Epithelial cell of proximal tubule (primary cell): Measurements from ENCODE around the gene GLI3. TPM values are rescaled to one million over a fixed set of nuclear protein-coding genes. Genes with fewer than 3 reads are reported as not detected.

Source experiments
- DNase-seq: peaks from one replicate; pipeline ENCODE4 v3.0.0-alpha.2; 2011; ENCODE audit warnings: low read depth
- H3K4me3 ChIP-seq: 2 replicates; pipeline ENCODE4 v1.5.1; 2011; ENCODE audit warnings: low read depth, mild to moderate bottlenecking, low read length
- total RNA-seq: library from RNA; depleted of rRNA; stranded (reverse); fragments of >200 nt; gene quantifications from 2 replicates; pipeline ENCODE4 v1.2.3, GENCODE V29; 2015
- TF ChIP-seq, protein P1 (sequence below): conservative IDR thresholded peaks from 2 replicates; pipeline ENCODE4 v1.5.1; 2012; ENCODE audit warnings: low read depth, mild to moderate bottlenecking, low read length

Gene GLI3
- total RNA-seq, 1 donor from 2014 or later = 2.6 TPM

DNA sequence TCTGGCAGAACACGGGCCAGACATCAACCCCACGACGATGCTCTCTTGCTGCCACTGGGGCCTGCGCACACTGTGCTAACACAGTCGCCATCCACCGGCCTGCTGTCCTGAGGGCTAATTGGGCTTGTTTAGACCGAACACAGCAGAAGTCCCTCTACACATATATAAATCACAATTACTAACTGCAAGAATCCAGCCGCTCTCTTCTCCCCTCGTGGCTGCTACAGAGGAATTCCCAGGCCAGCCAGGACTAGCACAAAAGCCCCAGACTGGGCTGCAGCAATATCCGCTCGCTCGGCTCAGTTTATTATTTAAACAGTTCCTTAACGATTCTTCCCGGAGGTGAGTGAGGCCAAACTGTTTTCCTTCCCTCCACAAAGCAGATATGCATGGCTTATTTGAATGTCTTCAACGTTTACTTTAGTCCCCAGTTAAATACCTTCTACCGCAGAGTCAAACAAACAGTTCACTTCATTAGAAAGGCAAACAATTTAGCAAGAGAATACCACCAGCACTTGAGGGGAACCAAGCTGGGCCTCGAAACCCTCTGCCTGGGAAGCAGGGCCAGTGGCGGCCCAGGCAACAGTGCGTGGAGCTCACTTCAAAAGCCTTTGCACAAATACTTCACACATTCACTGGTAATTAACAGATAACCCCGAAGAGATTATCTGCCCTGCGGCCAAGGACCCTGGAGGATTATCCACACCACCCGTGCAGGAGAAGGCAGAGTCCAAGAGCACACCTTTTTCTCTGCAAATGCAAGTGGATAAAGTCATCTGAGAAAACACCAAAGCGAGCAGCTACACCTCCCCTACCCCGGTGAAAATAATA, 145.3 kb downstream of the GLI3 start:
- DNase-seq = no peak
- TF ChIP-seq, protein P1, sequence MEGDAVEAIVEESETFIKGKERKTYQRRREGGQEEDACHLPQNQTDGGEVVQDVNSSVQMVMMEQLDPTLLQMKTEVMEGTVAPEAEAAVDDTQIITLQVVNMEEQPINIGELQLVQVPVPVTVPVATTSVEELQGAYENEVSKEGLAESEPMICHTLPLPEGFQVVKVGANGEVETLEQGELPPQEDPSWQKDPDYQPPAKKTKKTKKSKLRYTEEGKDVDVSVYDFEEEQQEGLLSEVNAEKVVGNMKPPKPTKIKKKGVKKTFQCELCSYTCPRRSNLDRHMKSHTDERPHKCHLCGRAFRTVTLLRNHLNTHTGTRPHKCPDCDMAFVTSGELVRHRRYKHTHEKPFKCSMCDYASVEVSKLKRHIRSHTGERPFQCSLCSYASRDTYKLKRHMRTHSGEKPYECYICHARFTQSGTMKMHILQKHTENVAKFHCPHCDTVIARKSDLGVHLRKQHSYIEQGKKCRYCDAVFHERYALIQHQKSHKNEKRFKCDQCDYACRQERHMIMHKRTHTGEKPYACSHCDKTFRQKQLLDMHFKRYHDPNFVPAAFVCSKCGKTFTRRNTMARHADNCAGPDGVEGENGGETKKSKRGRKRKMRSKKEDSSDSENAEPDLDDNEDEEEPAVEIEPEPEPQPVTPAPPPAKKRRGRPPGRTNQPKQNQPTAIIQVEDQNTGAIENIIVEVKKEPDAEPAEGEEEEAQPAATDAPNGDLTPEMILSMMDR = no peak

DNA sequence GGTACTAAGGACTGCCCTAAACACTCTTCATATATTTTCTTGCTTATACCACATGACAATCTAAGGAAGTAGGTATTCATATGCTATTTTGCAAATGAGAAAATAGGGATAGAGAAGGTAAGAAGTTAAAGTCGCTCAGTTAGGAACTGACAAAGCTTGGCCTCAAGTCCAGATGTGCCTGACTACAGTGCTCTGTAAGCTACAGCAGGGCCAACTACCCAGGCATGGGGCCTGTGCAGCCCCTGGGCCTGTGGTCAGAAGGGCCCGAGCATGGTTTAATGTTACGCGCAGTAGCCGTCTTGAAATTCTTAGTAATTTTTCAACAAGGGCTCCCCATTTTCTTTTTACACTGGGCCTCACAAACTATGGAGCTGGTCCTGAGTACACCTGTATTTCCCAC, 146.2 kb downstream of the GLI3 start:
- no peak overlapping the region for H3K4me3 ChIP-seq
- TF ChIP-seq, protein P1 = no peak
- DNase-seq = no peak

More for the DNA sequence above, 145.3 kb downstream of the GLI3 start:
- no peak overlapping the region for H3K4me3 ChIP-seq

DNA sequence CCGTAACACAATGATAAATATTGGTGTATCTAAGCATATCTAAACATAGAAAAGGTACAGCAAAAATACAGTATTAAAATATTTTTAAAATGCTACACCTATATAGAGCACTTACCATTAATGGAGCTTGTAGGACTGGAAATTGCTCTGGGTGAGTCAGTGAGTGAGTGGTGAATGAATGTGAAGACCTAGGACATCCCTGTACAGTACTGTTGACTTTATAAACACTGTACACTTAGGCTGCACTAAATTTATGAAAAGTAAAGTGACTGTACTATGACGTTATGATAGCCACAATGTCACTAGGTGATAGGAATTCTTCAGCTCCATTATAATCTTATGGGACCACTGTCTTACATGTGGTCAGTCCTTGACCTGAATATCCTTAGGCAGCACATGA, 147.0 kb downstream of the GLI3 start:
- no peak overlapping the region for H3K4me3 ChIP-seq
- DNase-seq = no peak
- TF ChIP-seq, protein P1 = no peak

DNA sequence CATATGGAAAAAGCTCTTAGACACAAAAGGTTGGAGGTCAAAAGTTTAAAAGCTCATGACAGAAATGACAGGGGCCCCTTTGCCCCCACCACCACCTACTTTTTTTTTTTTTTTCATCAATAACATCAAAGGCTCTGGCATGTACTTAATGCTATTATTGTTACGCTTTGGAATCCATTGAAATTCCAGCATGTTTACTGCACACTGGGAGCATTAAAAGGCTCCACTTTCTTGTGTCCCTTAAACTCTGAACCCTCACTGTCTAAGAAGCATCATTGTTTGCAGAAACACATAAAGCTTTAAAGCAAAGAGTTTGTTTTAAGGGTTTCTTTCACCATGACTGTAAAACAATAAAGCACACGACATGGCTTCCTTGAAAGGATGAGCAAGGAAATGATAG, 149.4 kb downstream of the GLI3 start:
- no peak overlapping the region for H3K4me3 ChIP-seq
- TF ChIP-seq, protein P1 = no peak
- no peak for DNase-seq

DNA sequence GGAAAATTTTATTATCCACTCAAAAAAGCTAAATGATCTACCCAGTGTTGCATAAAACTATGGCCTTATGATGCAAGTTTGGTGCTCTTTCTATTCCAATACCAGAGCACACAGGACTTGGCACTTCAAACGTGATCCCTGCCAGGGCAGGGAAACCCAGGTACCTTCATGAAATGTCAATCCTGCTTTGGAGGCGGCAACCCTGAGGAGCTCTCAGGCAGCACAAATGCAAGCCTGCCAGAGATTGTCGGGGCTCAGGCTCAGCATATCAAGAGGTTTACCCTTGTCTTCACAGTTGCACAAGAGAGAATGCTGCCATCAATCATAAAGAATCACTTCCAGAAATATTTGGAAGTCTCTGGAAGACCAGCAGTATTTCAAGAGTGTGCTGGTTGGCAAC, 151.5 kb downstream of the GLI3 start:
- TF ChIP-seq, protein P1 = no peak
- no peak overlapping the region for H3K4me3 ChIP-seq
- no peak for DNase-seq

DNA sequence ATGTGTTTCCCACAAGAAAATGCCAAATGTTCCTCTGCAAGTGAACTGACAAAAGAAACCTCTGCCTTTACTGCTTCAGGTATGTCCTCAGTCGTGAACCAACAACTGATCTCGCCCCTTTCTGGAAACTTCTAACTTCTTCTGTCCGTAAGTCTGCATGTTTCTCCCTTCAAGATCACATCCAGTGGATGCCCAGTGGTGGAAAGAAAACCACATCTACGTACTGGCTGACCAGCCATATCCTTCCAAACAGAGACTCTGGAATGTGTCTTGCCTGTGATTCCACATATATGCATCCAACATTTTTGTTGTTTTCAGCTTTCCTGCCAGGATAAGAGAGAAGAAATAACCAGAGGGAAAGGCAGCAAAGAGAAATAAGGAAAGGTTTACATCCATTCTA, 152.7 kb downstream of the GLI3 start:
- TF ChIP-seq, protein P1 = no peak
- H3K4me3 ChIP-seq = no peak overlapping the region
- DNase-seq = no peak

DNA sequence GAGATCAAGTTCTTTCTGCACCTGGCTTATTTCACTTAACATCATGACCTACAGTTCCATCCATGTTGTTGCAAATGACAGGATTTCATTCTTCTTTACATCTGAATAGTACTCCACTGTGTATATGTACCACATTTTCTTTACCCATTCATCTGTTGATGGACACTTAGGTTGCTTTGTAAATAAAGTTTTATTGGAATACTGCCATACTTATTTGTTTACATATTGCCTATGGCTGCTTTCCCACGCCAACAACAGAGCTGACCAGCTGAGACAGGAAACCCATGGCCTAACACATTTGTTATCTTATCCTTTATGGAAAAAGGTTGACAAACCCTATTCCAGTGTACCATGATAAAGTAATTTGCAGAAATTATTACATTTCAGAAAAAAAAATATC, 153.7 kb downstream of the GLI3 start:
- no peak overlapping the region for H3K4me3 ChIP-seq
- TF ChIP-seq, protein P1 = no peak
- DNase-seq = no peak
